ENCODE data around the gene APEX1. TPM values are rescaled to one million over a fixed set of nuclear protein-coding genes. Genes with fewer than 3 reads are reported as not detected.

The APEX1 gene
- total and polyA plus RNA-seq, 2 of the 8 experiments (the other 6 are each of a cell fraction or from before 2014, with no cell fraction given): 384 to 700 TPM

- Histone ChIP-seq H2BK15ac (ENCODE audit: low read length) (peak within 1 kb of the TSS; percentile 77; the same call in 1 of the 2 replicates), H3K27ac (ENCODE audit: low read depth, low read length) (no peak within 1 kb of the TSS), H3K23me2 (ENCODE audit: low read depth, low read length) (no peaks in the 10 kb centered on the region), H3K4me1 (replicated peaks in 1 of 4; ENCODE audit: control insufficient read depth in 3 of 4, insufficient read depth in 4 of 4, low read length in 3 of 4) (peaks cover 4 to 10% (median 9%) of the 10 kb centered on the region in 4 experiments; a peak in 6 of 7 replicates), H3K9ac (replicated peaks in 1 of 4; ENCODE audit: extremely low read depth in 1 of 4, low read depth in 3 of 4, low read length in 3 of 4) (0 out of 7 replicates have a peak within 1 kb of the TSS, but pooled peaks of 1 of the 4 experiments have one; percentile 10), H2AK5ac (ENCODE audit: low read depth, low read length) (no peak within 1 kb of the TSS), H2BK5ac (ENCODE audit: low read depth, low read length) (no peak within 1 kb of the TSS), H3K4ac (replicated peaks; ENCODE audit: insufficient read length, low read depth, low read length) (peak within 1 kb of the TSS; percentile 69), H2AFZ (ENCODE audit: low read length) (peak within 1 kb of the TSS; percentile 37; the same call in 1 of the 2 replicates), H4K8ac (ENCODE audit: extremely low read depth, insufficient read depth, low read length) (peak within 1 kb of the TSS; percentile 41; the same call in 1 of the 2 replicates), H3K9me3 (ENCODE audit: insufficient read depth in 2 of 2, low read depth in 1 of 2, low read length in 1 of 2) (no peaks in the 10 kb centered on the region), H2BK12ac (ENCODE audit: low read depth, low read length) (no peak within 1 kb of the TSS), H3K18ac (ENCODE audit: extremely low read depth, low read length) (no peak within 1 kb of the TSS), H3K79me1 (ENCODE audit: low read depth, low read length) (no peaks in the 10 kb centered on the region), H3K27me3 (replicated peaks in 1 of 4; ENCODE audit: control insufficient read depth in 3 of 4, extremely low read depth in 1 of 4, insufficient read depth in 3 of 4, low read length in 3 of 4) (peaks cover 0 to 20% (median 14%) of the 10 kb centered on the region in 4 experiments; a peak in 5 of 7 replicates), H3K56ac (replicated peaks; ENCODE audit: insufficient read length, low read depth, low read length) (no peak within 1 kb of the TSS), H2BK120ac (replicated peaks; ENCODE audit: low read depth, low read length) (no peak within 1 kb of the TSS), H3K36me3 (ENCODE audit: control insufficient read depth in 2 of 4, insufficient read depth in 4 of 4, low read length in 3 of 4) (no peaks in the 10 kb centered on the region), H4K91ac (replicated peaks; ENCODE audit: insufficient read length, low read length) (no peak within 1 kb of the TSS), H4K5ac (ENCODE audit: insufficient read length, low read depth, low read length) (no peak within 1 kb of the TSS), H3K79me2 (ENCODE audit: control insufficient read depth in 1 of 2, insufficient read depth in 2 of 2, low read length in 2 of 2) (no peaks in the 10 kb centered on the region), H3K4me2 (ENCODE audit: insufficient read depth in 1 of 2, low read depth in 2 of 2, low read length in 2 of 2) (peak within 1 kb of the TSS; percentile 36 to 70), H3K14ac (ENCODE audit: insufficient read length) (no peak within 1 kb of the TSS), H3K23ac (ENCODE audit: insufficient read length) (no peak within 1 kb of the TSS), H4K20me1 (replicated peaks in 1 of 2; ENCODE audit: control insufficient read depth in 1 of 2, insufficient read depth in 2 of 2, low read length in 2 of 2) (no peaks in the 10 kb centered on the region), H3K4me3 (ENCODE audit: extremely low read depth in 1 of 4, insufficient read depth in 2 of 4, low read depth in 3 of 4, low read length in 4 of 4) (peak within 1 kb of the TSS; percentile 21 to 61 (median 32); a peak in 7 of 8 replicates), H2BK20ac (ENCODE audit: low read length) (no peak within 1 kb of the TSS)
- 87% methylated on average over 14 of the region's 17 CpGs; no CpG with 5 or more reads in 1 of the 2 experiments for WGBS, 2 experiments (ENCODE audit: extremely low coverage in 1 of 2, insufficient coverage in 1 of 2, insufficient read length in 1 of 2, insufficient replicate concordance in 2 of 2, low coverage in 1 of 2, low lambda C conversion rate in 2 of 2, missing lambda C conversion rate in 1 of 2)
- ChIA-PET CTCF (ENCODE audit: partially characterized antibody) (interaction anchor here (0.5 to 3.2 kb wide), 4 partner anchors 19 to 36 kb away, joined by 3 to 17 read pairs (median 4); no protein-coding TSS in a partner anchor), POLR2A (ENCODE audit: partially characterized antibody) (interaction anchor here (0.8 to 6.0 kb wide), 5 partner anchors 12 to 34 kb away, joined by 3 to 54 read pairs (median 9); partner anchors contain the start of genes APEX1, OSGEP and PNP)
- DNase-seq (ENCODE audit: low read depth in 1 of 2, low spot score in 2 of 2): no peak
- no peak for FAIRE-seq
- no peak for TF ChIP-seq MAX (IDR thresholded peaks at IDR 0.05)
- no peak for TF ChIP-seq KDM4A (IDR thresholded peaks at IDR 0.05; ENCODE audit: low read depth, low read length, severe bottlenecking)
- TF ChIP-seq SIN3A (conservative IDR thresholded peaks at IDR 0.05 in 1 of 2, IDR thresholded peaks at IDR 0.05 in 1 of 2; ENCODE audit: low read depth in 1 of 2, low read length in 2 of 2): no peak
- TF ChIP-seq SRF (IDR thresholded peaks at IDR 0.05; ENCODE audit: low read depth, low read length): no peak
- TF ChIP-seq KDM5A (IDR thresholded peaks at IDR 0.05; ENCODE audit: low read length): no peak
- TF ChIP-seq BACH1 (IDR thresholded peaks at IDR 0.05; ENCODE audit: low read length): no peak
- no peak for TF ChIP-seq ASH2L (IDR thresholded peaks at IDR 0.05; ENCODE audit: low read length)
- no peak for TF ChIP-seq RXRA (IDR thresholded peaks at IDR 0.05; ENCODE audit: insufficient read depth, low read depth, low read length)
- no peak for TF ChIP-seq ATF3 (IDR thresholded peaks at IDR 0.05; ENCODE audit: insufficient read depth, low read depth, low read length)
- no peak for TF ChIP-seq POLR2AphosphoS5 (IDR thresholded peaks at IDR 0.05; ENCODE audit: low read depth, low read length)
- no peak for TF ChIP-seq HDAC6 (IDR thresholded peaks at IDR 0.05; ENCODE audit: low read depth, low read length)
Observed at GRCh38 chr14:20435582-20436362, 19.3 kb upstream of the APEX1 start, which contains the start of gene KLHL33. Gene KLHL33, minus strand, starts transcription at chr14:20436166. Its CDS starts 355 bp downstream, at chr14:20435811.
